ENCODE results near the gene IQCF5.
"Not testable (repeated sequence)": the region's sequence is repeated elsewhere in the genome, so short reads cannot be mapped to it uniquely, and the experiment has no call there.

IQCF5 gene

DNA sequence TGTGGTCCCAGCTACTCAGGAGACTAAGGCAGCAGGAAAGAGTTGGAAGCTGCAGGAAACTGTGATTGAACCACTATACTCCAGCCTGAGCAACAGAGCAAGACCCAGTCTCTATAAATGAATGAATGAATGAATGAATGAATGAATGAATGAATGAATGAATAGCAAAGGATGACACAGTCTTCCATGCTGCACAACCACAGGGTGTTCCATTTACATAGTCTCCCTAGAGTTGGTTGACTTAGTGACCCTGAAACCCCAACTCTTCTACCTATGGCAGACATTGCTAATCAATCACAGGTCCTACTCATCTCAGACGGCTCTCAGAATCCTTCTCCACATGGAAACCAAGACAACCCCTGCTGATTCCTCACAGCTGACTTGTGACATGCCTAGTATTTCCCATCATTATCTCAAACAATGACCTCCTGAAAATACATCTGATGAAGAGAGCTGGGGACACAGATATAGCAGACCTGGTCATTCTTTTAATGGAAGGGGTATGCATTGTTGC lies 2.1 kb downstream of the IQCF5 start:
- H3K4me3 ChIP-seq (ENCODE audit: low read depth, low read length): no peak overlapping the region
- no peak for TF ChIP-seq POLR2A (IDR thresholded peaks at IDR 0.05; ENCODE audit: extremely low read depth, insufficient read length)
- TF ChIP-seq, protein P1, sequence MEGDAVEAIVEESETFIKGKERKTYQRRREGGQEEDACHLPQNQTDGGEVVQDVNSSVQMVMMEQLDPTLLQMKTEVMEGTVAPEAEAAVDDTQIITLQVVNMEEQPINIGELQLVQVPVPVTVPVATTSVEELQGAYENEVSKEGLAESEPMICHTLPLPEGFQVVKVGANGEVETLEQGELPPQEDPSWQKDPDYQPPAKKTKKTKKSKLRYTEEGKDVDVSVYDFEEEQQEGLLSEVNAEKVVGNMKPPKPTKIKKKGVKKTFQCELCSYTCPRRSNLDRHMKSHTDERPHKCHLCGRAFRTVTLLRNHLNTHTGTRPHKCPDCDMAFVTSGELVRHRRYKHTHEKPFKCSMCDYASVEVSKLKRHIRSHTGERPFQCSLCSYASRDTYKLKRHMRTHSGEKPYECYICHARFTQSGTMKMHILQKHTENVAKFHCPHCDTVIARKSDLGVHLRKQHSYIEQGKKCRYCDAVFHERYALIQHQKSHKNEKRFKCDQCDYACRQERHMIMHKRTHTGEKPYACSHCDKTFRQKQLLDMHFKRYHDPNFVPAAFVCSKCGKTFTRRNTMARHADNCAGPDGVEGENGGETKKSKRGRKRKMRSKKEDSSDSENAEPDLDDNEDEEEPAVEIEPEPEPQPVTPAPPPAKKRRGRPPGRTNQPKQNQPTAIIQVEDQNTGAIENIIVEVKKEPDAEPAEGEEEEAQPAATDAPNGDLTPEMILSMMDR (IDR thresholded peaks at IDR 0.05; ENCODE audit: low read depth, low read length): no peak
- TF ChIP-seq MYC (IDR thresholded peaks at IDR 0.05; ENCODE audit: low read depth, low read length): no peak
- TF ChIP-seq, protein P2, sequence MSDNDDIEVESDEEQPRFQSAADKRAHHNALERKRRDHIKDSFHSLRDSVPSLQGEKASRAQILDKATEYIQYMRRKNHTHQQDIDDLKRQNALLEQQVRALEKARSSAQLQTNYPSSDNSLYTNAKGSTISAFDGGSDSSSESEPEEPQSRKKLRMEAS (IDR thresholded peaks at IDR 0.05; ENCODE audit: low read depth, low read length): no peak
- DNase-seq (ENCODE audit: low read depth): no peak

- TF ChIP-seq, protein P1 (IDR thresholded peaks at IDR 0.05; ENCODE audit: low read depth, low read length): no peak
- no peak for TF ChIP-seq MYC (IDR thresholded peaks at IDR 0.05; ENCODE audit: low read depth, low read length)
- no peak for DNase-seq (ENCODE audit: low read depth)
- H3K4me3 ChIP-seq (ENCODE audit: low read depth, low read length): no peak overlapping the region
These were observed 6.1 kb downstream of the IQCF5 start for GRCh38 chr3:51869304-51869703.

GRCh38 chr3:51868896-51869295 lies 6.5 kb downstream of the IQCF5 start:
- DNase-seq (ENCODE audit: low read depth): not testable (repeated sequence)

GRCh38 chr3:51862886-51863285 lies 12.5 kb downstream of the IQCF5 start:
- TF ChIP-seq, protein P1 (IDR thresholded peaks at IDR 0.05; ENCODE audit: low read depth, low read length): no peak
- TF ChIP-seq POLR2A (IDR thresholded peaks at IDR 0.05; ENCODE audit: extremely low read depth, insufficient read length): no peak
- TF ChIP-seq, protein P2 (IDR thresholded peaks at IDR 0.05; ENCODE audit: low read depth, low read length): no peak
- no peak for TF ChIP-seq MYC (IDR thresholded peaks at IDR 0.05; ENCODE audit: low read depth, low read length)
- no peak overlapping the region for H3K4me3 ChIP-seq (ENCODE audit: low read depth, low read length)
- no peak for DNase-seq (ENCODE audit: low read depth)

More at GRCh38 chr3:51868896-51869295, 6.5 kb downstream of the IQCF5 start:
- H3K4me3 ChIP-seq (ENCODE audit: low read depth, low read length): not testable (repeated sequence)

GRCh38 chr3:51860703-51861665 lies 14.4 kb downstream of the IQCF5 start, which contains the start of gene IQCF2:
Gene IQCF2 (plus strand): TSS chr3:51861615. CDS start chr3:51861667, 52 bp downstream.
- TF ChIP-seq MYC (IDR thresholded peaks at IDR 0.05; ENCODE audit: low read depth, low read length): no peak
- DNase-seq (ENCODE audit: low read depth): peak; percentile 57
- no peak within 1 kb of the TSS for H3K4me3 ChIP-seq (ENCODE audit: low read depth, low read length)

- not testable (repeated sequence) for DNase-seq (ENCODE audit: low read depth)
These were observed 20.0 kb downstream of the IQCF5 start for GRCh38 chr3:51855411-51855810.

DNA sequence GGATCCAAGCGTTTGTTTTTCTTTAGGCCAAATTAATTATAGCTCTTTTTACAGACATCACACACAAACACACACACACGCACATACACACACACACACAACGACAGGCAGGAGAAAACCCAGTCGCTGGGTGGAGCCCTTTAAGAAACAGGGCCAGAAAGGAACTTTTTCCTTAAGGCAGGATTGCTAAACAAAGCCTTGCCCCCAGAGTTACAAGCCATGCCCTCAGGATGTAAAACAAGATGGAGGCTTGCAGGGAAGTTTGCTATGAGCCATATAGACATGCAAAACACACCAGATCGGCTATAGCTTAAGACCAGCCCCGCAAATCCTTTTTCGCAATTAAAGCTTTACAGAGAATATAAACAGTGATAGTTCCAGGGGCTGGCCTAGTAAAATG lies 30.3 kb downstream of the IQCF5 start:
- H3K4me3 ChIP-seq (ENCODE audit: low read depth, low read length): no peak overlapping the region
- no peak for DNase-seq (ENCODE audit: low read depth)
- TF ChIP-seq POLR2A (IDR thresholded peaks at IDR 0.05; ENCODE audit: extremely low read depth, insufficient read length) (no peak), MYC (IDR thresholded peaks at IDR 0.05; ENCODE audit: low read depth, low read length) (no peak)
- TF ChIP-seq, protein P2 (IDR thresholded peaks at IDR 0.05; ENCODE audit: low read depth, low read length): no peak
- TF ChIP-seq, protein P1 (IDR thresholded peaks at IDR 0.05; ENCODE audit: low read depth, low read length): no peak

More at GRCh38 chr3:51855411-51855810, 20.0 kb downstream of the IQCF5 start:
- not testable (repeated sequence) for H3K4me3 ChIP-seq (ENCODE audit: low read depth, low read length)

Data from NB4 (cell line).